GM10266 (cell line): ENCODE data around the gene SLC25A40.

Source experiments
- DNase-seq: peaks from one replicate; pipeline ENCODE4 v3.0.0; 2012; ENCODE audit errors: extremely low spot score
- TF ChIP-seq, protein P1 (sequence below): IDR thresholded peaks from 2 replicates; pipeline ENCODE4 v1.5.1; 2012; ENCODE audit warnings: mild to moderate bottlenecking, low read depth; ENCODE audit not compliant: control insufficient read depth, insufficient read depth; ENCODE audit errors: missing control alignments

Gene SLC25A40

DNA sequence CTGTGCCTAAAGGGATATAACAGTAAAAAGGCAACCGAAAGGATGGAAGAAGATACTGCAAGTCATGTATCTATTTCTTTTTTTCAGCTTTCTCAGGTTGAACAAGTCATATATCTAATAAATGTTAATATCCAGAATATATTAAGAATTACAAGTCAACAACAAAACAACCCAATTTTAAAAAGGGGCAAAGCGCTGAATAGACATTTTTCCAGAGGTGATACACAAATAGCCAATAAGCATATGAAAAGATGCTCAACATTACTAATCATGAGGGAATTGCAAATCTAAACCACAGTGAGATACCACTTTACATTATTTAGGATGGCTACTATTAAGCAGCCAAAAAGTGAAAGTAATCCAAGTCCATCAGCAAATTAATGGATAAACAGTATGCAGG lies 23.1 kb upstream of the SLC25A40 start:
- no peak for DNase-seq
- TF ChIP-seq, protein P1, sequence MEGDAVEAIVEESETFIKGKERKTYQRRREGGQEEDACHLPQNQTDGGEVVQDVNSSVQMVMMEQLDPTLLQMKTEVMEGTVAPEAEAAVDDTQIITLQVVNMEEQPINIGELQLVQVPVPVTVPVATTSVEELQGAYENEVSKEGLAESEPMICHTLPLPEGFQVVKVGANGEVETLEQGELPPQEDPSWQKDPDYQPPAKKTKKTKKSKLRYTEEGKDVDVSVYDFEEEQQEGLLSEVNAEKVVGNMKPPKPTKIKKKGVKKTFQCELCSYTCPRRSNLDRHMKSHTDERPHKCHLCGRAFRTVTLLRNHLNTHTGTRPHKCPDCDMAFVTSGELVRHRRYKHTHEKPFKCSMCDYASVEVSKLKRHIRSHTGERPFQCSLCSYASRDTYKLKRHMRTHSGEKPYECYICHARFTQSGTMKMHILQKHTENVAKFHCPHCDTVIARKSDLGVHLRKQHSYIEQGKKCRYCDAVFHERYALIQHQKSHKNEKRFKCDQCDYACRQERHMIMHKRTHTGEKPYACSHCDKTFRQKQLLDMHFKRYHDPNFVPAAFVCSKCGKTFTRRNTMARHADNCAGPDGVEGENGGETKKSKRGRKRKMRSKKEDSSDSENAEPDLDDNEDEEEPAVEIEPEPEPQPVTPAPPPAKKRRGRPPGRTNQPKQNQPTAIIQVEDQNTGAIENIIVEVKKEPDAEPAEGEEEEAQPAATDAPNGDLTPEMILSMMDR = no peak

DNA sequence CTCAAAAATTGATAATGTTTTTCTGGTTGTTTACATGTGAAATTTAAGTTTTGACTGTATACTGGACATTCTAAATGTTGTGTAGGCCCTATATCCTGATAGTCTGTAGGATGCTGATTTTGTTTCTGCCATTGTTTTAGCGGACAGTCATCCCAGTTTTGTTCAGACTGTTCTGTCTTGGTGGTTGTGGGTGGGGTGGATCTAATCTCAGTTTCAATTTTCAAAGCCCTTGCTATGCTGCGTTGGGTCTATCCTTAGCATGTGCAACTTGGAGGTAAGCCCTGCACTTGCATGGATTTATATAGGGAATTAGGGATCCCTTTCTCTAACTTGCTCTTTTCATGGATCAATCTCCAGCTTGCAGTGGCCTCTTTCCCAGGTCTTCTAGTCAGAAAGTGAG lies 19.2 kb upstream of the SLC25A40 start:
- no peak for DNase-seq
- TF ChIP-seq, protein P1 = no peak

DNA sequence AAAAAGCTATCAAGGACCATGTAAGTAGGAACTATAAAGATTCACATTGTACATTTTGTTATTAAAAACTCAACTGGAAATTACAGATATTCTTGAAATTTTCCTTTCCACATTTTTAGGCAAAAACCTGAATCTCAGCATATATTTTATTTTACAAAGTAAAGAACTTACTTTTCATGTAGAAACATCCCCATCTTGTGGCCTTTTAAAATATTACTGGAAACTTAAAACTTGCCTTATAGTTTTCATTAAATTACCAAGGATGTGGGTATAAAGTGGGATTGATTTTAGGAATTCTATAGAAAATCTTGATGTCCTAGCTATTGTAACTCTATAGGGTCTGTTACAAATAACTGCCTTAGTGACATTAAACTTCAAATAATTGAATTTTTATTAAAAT lies 10.7 kb upstream of the SLC25A40 start:
- TF ChIP-seq, protein P1 = no peak
- no peak for DNase-seq

DNA sequence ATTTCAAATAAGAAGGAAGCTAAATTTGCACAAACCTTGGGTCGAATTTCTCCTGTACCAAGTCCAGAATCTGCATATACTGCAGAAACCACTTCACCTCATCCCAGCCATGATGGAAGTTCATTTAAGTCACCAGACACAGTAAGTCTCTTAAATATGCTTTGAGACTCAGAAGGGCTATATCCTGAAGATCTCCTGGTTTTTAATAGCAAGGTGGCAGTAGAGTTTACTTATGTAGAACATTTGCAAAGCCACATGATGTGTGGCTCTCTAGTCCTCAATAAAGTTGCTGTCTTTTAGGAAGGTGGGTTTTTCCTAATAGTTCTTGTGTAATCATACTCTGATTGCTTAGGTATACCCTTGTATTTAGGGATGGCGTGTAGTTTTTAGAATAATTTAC lies 8.9 kb upstream of the SLC25A40 start:
- DNase-seq = no peak
- TF ChIP-seq, protein P1 = no peak

DNA sequence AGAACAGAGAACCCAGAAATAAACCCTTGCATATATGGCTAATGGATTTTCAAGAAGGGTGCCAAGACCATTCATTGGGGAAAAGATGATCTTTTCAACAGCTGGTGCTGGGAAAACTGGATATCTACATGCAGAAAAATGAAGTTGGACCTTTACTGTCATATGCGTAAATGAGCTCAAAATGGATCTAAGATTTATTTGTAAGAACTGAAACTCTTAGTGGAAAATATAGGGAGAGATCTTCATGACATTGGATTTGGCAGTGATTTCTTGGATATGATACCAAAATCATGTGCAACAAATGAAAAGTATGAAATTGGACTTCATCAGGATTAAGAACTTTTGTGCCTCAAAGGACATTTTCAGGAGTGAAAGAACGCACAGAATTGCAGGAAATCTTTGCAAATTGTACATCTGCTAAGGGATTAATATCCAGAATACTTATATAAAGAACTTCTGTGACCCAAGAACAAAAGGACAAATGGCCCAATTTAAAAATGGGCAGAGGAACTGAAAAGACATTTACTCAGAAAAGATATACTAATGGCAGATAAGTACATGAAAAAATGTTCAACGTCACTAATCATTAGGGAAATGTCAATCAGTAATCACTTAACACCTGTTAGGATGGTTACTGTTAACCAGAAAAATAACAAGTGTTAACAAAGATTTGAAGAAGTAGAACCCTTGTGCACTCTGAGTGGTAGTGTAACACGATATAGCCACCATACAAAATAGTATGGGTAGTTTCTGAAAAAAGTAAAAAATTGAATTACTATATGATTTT lies 6.2 kb upstream of the SLC25A40 start:
- DNase-seq = no peak
- TF ChIP-seq, protein P1 = no peak

DNA sequence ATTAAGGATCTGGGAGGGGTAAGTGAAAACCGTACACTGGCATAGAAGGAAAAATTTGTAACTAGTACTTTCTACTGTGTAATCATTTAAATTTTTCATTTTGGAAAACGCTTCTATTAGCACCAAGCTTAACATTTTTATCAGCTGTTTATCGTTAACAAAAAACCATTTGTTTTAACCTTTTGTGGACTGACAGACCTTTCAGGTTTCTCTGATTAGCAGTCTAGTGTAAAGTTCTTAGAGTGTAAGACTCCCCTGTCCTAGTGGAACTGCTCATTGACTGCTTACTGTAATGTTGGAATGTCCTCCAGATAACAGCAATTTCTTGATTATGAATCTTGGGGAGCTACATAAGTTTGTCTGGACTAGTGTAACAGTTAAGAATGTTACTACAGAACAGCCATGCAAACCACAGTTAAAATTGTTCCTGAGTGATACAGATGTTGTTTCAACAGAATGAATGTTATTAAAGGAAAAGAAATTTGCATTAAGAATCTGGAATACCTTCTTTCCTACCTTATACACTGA lies 2.1 kb upstream of the SLC25A40 start:
- TF ChIP-seq, protein P1 = no peak
- no peak for DNase-seq

DNA sequence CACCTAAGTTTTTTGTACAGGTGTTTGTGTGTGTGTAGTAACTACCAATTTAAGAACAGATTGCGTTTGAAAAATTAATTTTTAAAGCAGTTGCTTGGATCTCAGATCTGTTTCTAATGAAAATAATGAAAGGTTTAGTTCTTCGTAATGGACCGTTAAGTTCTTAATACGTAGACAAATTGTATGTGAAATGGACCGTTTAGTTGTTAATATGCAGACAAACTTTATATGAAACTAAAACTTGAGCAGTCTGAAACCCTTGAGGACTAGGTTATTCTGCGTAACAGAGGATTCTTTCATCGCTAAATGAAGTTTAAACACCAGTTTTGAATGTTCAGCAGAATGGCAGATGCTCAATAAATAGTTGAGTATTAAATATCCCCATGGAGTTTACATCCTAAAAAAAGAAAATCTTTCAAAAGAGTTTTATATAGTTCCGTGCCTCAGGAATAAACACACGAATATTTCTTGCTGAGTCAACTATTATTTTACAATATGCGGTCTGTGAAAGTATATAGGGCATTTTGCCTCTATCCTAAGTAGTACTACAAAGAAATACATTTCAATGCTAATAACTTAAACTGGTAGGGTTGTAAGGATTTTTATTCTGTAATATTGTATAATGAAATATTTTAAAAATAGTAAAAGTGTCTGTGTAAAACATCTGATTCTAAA lies 1.3 kb upstream of the SLC25A40 start:
- TF ChIP-seq, protein P1 = no peak
- no peak for DNase-seq
